Measurements from ENCODE around the gene GABRR3.

The GABRR3 gene

DNA sequence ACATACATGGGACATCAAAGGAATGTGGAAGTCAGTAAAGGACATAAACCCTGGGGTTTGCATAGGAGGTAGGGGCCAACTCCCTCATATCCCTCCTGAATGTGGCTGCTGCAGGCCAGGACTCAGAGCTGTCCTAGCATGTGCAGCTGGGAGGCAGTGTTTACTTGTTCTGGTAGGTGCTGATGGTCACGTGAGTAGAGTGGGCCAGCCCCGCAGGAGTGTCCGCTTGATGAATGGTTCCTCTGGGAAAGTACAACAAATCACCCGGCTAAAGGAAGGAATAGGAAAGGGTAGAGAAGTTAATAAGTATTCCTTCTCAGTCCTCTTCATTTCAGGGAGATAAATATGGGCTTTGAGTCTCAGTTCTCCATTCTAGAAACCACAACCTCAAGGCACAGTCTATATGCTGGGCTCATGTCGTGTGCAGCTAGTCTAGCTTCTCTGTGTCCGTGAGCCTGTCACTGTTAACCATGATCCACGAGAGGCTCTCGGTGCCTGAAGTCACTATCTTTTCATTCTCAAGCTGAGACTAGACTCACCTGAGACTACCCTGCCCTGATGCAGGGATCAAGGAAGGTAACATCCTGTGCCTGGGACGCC is 80.8 kb downstream of the GABRR3 start:
- TF ChIP-seq, protein P1, sequence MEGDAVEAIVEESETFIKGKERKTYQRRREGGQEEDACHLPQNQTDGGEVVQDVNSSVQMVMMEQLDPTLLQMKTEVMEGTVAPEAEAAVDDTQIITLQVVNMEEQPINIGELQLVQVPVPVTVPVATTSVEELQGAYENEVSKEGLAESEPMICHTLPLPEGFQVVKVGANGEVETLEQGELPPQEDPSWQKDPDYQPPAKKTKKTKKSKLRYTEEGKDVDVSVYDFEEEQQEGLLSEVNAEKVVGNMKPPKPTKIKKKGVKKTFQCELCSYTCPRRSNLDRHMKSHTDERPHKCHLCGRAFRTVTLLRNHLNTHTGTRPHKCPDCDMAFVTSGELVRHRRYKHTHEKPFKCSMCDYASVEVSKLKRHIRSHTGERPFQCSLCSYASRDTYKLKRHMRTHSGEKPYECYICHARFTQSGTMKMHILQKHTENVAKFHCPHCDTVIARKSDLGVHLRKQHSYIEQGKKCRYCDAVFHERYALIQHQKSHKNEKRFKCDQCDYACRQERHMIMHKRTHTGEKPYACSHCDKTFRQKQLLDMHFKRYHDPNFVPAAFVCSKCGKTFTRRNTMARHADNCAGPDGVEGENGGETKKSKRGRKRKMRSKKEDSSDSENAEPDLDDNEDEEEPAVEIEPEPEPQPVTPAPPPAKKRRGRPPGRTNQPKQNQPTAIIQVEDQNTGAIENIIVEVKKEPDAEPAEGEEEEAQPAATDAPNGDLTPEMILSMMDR (IDR thresholded peaks at IDR 0.05; ENCODE audit: low read depth, low read length) = no peak

DNA sequence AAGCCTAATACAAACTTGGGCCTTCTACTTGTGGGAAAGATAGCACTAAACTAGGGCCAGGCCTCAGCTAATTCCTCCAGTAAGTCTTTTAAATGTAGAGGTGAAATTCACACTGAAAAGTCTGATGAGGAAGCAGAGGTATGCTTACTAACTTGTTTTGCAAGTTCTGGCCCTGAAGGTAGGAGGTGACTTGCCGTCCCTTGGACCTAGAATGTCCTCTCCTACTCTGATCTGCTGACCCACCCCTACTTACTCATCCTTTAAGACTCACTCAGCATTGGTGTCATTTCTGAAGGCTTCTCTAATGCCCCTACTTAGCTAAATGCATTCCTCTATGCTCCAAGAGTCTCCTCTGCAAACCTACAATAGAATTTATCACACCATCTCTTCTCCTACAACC is 82.2 kb downstream of the GABRR3 start:
- Histone ChIP-seq H3K4me1 (peaks cover 13% of the 10 kb centered on the region), H3K27me3 (no peaks in the 10 kb centered on the region), H3K4me3 (ENCODE audit: low read depth, low read length) (no peak overlapping the region), H3K9me3 (no peaks in the 10 kb centered on the region), H3K36me3 (peaks cover 79% of the 10 kb centered on the region)
- no peak for DNase-seq
- TF ChIP-seq, protein P1 (IDR thresholded peaks at IDR 0.05; ENCODE audit: low read depth, low read length) = no peak

More for the DNA sequence above, 80.8 kb downstream of the GABRR3 start:
- Histone ChIP-seq H3K9me3 (no peaks in the 10 kb centered on the region), H3K4me1 (peaks cover 13% of the 10 kb centered on the region), H3K4me3 (ENCODE audit: low read depth, low read length) (no peak overlapping the region), H3K27me3 (no peaks in the 10 kb centered on the region), H3K36me3 (peaks cover 71% of the 10 kb centered on the region)
- DNase-seq = no peak

DNA sequence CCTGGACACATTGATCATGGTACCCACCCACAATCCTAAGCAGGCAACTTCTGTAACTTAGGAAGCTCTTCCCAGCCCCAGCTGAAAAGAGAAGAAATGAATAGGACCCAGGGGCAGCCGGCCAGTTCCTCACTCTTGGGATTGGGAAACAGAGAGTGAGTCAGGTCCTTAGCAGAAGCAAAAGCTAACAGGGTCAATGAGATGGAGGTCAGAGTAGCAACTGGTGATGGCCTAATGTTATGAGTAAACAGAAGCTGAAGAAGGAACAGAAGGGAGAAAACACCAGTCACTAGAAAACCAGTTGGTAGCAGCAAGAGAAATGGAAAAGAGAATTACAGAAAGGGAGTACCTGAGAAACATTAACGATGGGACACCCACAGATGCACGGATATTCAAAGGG is 82.8 kb downstream of the GABRR3 start:
- TF ChIP-seq, protein P1 (IDR thresholded peaks at IDR 0.05; ENCODE audit: low read depth, low read length) = no peak
- DNase-seq = no peak

GRCh38 chr3:97950360-97950759 is 84.8 kb downstream of the GABRR3 start:
- no peaks in the 10 kb centered on the region for H3K9me3 ChIP-seq
- peaks cover 13% of the 10 kb centered on the region for H3K4me1 ChIP-seq
- H3K36me3 ChIP-seq = peaks cover 87% of the 10 kb centered on the region
- TF ChIP-seq, protein P1 (IDR thresholded peaks at IDR 0.05; ENCODE audit: low read depth, low read length) = no peak
- H3K27me3 ChIP-seq = no peaks in the 10 kb centered on the region
- H3K4me3 ChIP-seq (ENCODE audit: low read depth, low read length) = no peak overlapping the region
- DNase-seq = no peak

More for the DNA sequence above, 82.8 kb downstream of the GABRR3 start:
- H3K9me3 ChIP-seq = no peaks in the 10 kb centered on the region
- H3K4me3 ChIP-seq (ENCODE audit: low read depth, low read length) = no peak overlapping the region
- H3K36me3 ChIP-seq = peaks cover 85% of the 10 kb centered on the region
- H3K27me3 ChIP-seq = no peaks in the 10 kb centered on the region
- peaks cover 13% of the 10 kb centered on the region for H3K4me1 ChIP-seq

DNA sequence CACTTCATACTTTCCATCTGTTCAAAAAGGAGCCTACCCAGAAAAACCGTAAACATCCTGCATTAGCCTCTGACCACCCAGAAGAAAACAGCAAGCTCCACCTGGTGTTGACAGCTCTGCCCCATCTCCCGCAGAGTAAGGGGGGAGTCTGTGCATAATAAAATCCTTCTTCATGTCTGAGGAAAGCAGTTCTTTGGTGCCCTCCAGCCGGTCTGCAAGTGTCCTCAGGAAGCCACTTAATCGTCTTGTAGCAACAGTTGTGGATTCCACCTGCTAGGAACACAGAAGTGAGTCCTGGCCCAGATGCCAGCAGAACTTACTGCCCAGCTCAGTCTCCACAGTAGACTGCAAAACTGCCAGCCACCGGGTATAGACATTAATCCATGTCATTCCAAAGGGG is 85.4 kb downstream of the GABRR3 start:
- no peaks in the 10 kb centered on the region for H3K9me3 ChIP-seq
- no peaks in the 10 kb centered on the region for H3K27me3 ChIP-seq
- peaks cover 87% of the 10 kb centered on the region for H3K36me3 ChIP-seq

GRCh38 chr3:97949110-97949485 is 86.0 kb downstream of the GABRR3 start:
- Histone ChIP-seq H3K4me1 (peaks cover 13% of the 10 kb centered on the region), H3K4me3 (ENCODE audit: low read depth, low read length) (no peak overlapping the region), H3K36me3 (peaks cover 87% of the 10 kb centered on the region), H3K27me3 (no peaks in the 10 kb centered on the region), H3K9me3 (no peaks in the 10 kb centered on the region)
- no peak for DNase-seq
- TF ChIP-seq, protein P1 (IDR thresholded peaks at IDR 0.05; ENCODE audit: low read depth, low read length) = no peak

More for the DNA sequence above, 85.4 kb downstream of the GABRR3 start:
- Histone ChIP-seq H3K4me1 (peaks cover 13% of the 10 kb centered on the region), H3K4me3 (ENCODE audit: low read depth, low read length) (no peak overlapping the region)
- TF ChIP-seq, protein P1 (IDR thresholded peaks at IDR 0.05; ENCODE audit: low read depth, low read length) = no peak
- no peak for DNase-seq

Data from BE2C (cell line).